LNCAP (cell line): ENCODE data around the gene PROKR2.

ENCODE experiments used
- CTCF ChIP-seq: fragments of 450-650 bp; IDR thresholded peaks from 2 replicates; pipeline ENCODE4 v1.5.1; 2017; ENCODE audit warnings: mild to moderate bottlenecking

The PROKR2 gene

GRCh38 chr20:5279661-5280060 is 37.1 kb downstream of the PROKR2 start:
- no peak for TF ChIP-seq CTCF

GRCh38 chr20:5272268-5272667 is 44.5 kb downstream of the PROKR2 start:
- no peak for TF ChIP-seq CTCF

- TF ChIP-seq CTCF, result no peak
Measured at GRCh38 chr20:5270603-5271002, 46.2 kb downstream of the PROKR2 start.

- no peak for TF ChIP-seq CTCF
Measured at GRCh38 chr20:5268449-5268848, 48.3 kb downstream of the PROKR2 start.

GRCh38 chr20:5267092-5267491 is 49.7 kb downstream of the PROKR2 start:
- no peak for TF ChIP-seq CTCF
